MM.1S (cell line): ENCODE results near the gene PCGF6.

ENCODE experiments used
- EZH2phosphoT487 ChIP-seq: fragments of 300-600 bp; sonication (generic); IDR thresholded peaks from 2 replicates; pipeline ENCODE4 v1.6.1; 2018; ENCODE audit warnings: antibody characterized with exemption, low read length
- TF ChIP-seq, protein P1 (sequence below): fragments of 300-600 bp; sonication (generic); IDR thresholded peaks from 2 replicates; pipeline ENCODE4 v1.5.1; 2016; ENCODE audit warnings: antibody characterized with exemption, low read length, mixed read lengths

GRCh38 chr10:103257812-103258211 is 93.1 kb downstream of the PCGF6 start:
- no peak for TF ChIP-seq EZH2phosphoT487
- TF ChIP-seq, protein P1, sequence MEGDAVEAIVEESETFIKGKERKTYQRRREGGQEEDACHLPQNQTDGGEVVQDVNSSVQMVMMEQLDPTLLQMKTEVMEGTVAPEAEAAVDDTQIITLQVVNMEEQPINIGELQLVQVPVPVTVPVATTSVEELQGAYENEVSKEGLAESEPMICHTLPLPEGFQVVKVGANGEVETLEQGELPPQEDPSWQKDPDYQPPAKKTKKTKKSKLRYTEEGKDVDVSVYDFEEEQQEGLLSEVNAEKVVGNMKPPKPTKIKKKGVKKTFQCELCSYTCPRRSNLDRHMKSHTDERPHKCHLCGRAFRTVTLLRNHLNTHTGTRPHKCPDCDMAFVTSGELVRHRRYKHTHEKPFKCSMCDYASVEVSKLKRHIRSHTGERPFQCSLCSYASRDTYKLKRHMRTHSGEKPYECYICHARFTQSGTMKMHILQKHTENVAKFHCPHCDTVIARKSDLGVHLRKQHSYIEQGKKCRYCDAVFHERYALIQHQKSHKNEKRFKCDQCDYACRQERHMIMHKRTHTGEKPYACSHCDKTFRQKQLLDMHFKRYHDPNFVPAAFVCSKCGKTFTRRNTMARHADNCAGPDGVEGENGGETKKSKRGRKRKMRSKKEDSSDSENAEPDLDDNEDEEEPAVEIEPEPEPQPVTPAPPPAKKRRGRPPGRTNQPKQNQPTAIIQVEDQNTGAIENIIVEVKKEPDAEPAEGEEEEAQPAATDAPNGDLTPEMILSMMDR, result no peak
